GM23338 (cell line): Measurements from ENCODE around the gene FRMD1. TPM values are rescaled to one million over a fixed set of nuclear protein-coding genes. Genes with fewer than 3 reads are reported as not detected.

ENCODE experiments used
- ATAC-seq: fragments of 200-7000 bp; cut with Tn5 transposase; 3 replicates; pipeline ENCODE4 v1.9.1; 2020
- DNase-seq: peaks from one replicate; pipeline ENCODE4 v3.0.0-alpha.2; 2015; ENCODE audit warnings: low spot score
- H2AFZ ChIP-seq: fragments of 200-600 bp; sonication (generic); 2 replicates; pipeline ENCODE4 v1.8.0; 2016; ENCODE audit warnings: antibody characterized with exemption, mild to moderate bottlenecking, moderate library complexity
- H3F3A ChIP-seq: fragments of 200-600 bp; sonication (generic); replicated peaks from 2 replicates; pipeline ENCODE4 v1.8.0; 2017; ENCODE audit warnings: antibody characterized with exemption, mixed run types, low read depth
- H3K27ac ChIP-seq: fragments of 200-600 bp; sonication (generic); 2 replicates; pipeline ENCODE4 v1.6.1; 2016; ENCODE audit warnings: low read depth
- H3K27me3 ChIP-seq: fragments of 200-600 bp; sonication (generic); 2 replicates; pipeline ENCODE4 v1.8.0; 2016; ENCODE audit warnings: mild to moderate bottlenecking, mixed run types, moderate library complexity; ENCODE audit not compliant: insufficient read depth
- H3K36me3 ChIP-seq: fragments of 200-600 bp; sonication (generic); 2 replicates; pipeline ENCODE4 v1.8.0; 2016; ENCODE audit warnings: mild to moderate bottlenecking; ENCODE audit not compliant: insufficient read depth
- H3K4me1 ChIP-seq: fragments of 200-600 bp; sonication (generic); 2 replicates; pipeline ENCODE4 v1.8.0; 2016; ENCODE audit warnings: mild to moderate bottlenecking, moderate library complexity; ENCODE audit not compliant: insufficient read depth
- H3K4me2 ChIP-seq: fragments of 200-600 bp; sonication (generic); 2 replicates; pipeline ENCODE4 v1.7.1; 2017; ENCODE audit warnings: mixed run types
- H3K4me3 ChIP-seq: fragments of 200-600 bp; sonication (generic); 2 replicates; pipeline ENCODE4 v1.6.1; 2016; ENCODE audit warnings: mixed run types
- H3K79me2 ChIP-seq: fragments of 200-600 bp; sonication (generic); replicated peaks from 2 replicates; pipeline ENCODE4 v1.8.0; 2017; ENCODE audit warnings: mild to moderate bottlenecking; ENCODE audit not compliant: insufficient read depth
- H3K9me2 ChIP-seq: fragments of 200-600 bp; sonication (generic); 2 replicates; pipeline ENCODE4 v1.8.0; 2017; ENCODE audit not compliant: insufficient read depth
- H4K20me1 ChIP-seq: fragments of 200-600 bp; sonication (generic); replicated peaks from 2 replicates; pipeline ENCODE4 v1.8.0; 2017; ENCODE audit warnings: mild to moderate bottlenecking; ENCODE audit not compliant: insufficient read depth
- H3K27ac Mint-ChIP-seq: 2 replicates; pipeline ENCODE4 v1.8.0; 2020; ENCODE audit warnings: inconsistent platforms, mild to moderate bottlenecking, moderate library complexity, mixed read lengths
- H3K27me3 Mint-ChIP-seq: 3 replicates; pipeline ENCODE4 v1.8.0; 2022; ENCODE audit warnings: low read depth, mild to moderate bottlenecking, moderate library complexity, mixed read lengths, inconsistent platforms; ENCODE audit not compliant: insufficient read depth, poor library complexity
- H3K36me3 Mint-ChIP-seq: 3 replicates; pipeline ENCODE4 v1.8.0; 2021; ENCODE audit warnings: low read depth, mild to moderate bottlenecking, inconsistent platforms, moderate library complexity, mixed read lengths
- H3K4me1 Mint-ChIP-seq: 3 replicates; pipeline ENCODE4 v1.8.0; 2020; ENCODE audit warnings: mild to moderate bottlenecking, inconsistent platforms, mixed read lengths
- H3K4me3 Mint-ChIP-seq: 3 replicates; pipeline ENCODE4 v1.8.0; 2021; ENCODE audit warnings: moderate library complexity, mild to moderate bottlenecking, inconsistent platforms, mixed read lengths
- H3K9me3 Mint-ChIP-seq: 3 replicates; pipeline ENCODE4 v1.8.0; 2020; ENCODE audit warnings: moderate library complexity, mild to moderate bottlenecking, inconsistent platforms, mixed read lengths
- CREB1 ChIP-seq: fragments of 250-450 bp; sonication (Bioruptor Pico); IDR thresholded peaks from 2 replicates; pipeline ENCODE4 v1.5.0; 2020; ENCODE audit warnings: low read depth, mild to moderate bottlenecking, moderate library complexity
- CTCF ChIP-seq, 2 experiments: fragments of 200-600 bp in 1 of 2; sonication (generic) in 1 of 2; conservative IDR thresholded peaks; 2 replicates each; pipeline versions ENCODE4 v1.5.1 to v1.6.1; 2016 to 2017; ENCODE audit warnings: antibody characterized with exemption in 2 of 2, low read depth in 2 of 2, mild to moderate bottlenecking in 2 of 2, moderate library complexity in 1 of 2
- ETS1 ChIP-seq: IDR thresholded peaks from 2 replicates; pipeline ENCODE4 v1.6.1; 2016; ENCODE audit warnings: antibody characterized with exemption
- EZH2 ChIP-seq: fragments of 200-600 bp; sonication (generic); IDR thresholded peaks from one replicate; pipeline ENCODE4 v1.8.0; 2017; ENCODE audit warnings: antibody characterized with exemption, mild to moderate bottlenecking, low read depth; ENCODE audit not compliant: unreplicated experiment
- EZH2phosphoT487 ChIP-seq: fragments of 200-600 bp; sonication (generic); IDR thresholded peaks from one replicate; pipeline ENCODE4 v1.8.1; 2018; ENCODE audit warnings: antibody characterized with exemption; ENCODE audit not compliant: unreplicated experiment
- JUNB ChIP-seq: IDR thresholded peaks from one replicate; pipeline ENCODE4 v1.6.1; 2016; ENCODE audit warnings: antibody characterized with exemption; ENCODE audit not compliant: unreplicated experiment
- NANOG ChIP-seq: IDR thresholded peaks from 2 replicates; pipeline ENCODE4 v1.6.1; 2016; ENCODE audit warnings: antibody characterized with exemption, borderline replicate concordance
- POLR2AphosphoS5 ChIP-seq: IDR thresholded peaks from 2 replicates; pipeline ENCODE4 v1.6.1; 2016; ENCODE audit warnings: antibody characterized with exemption, low read depth
- REST ChIP-seq: IDR thresholded peaks from one replicate; pipeline ENCODE4 v1.6.1; 2018; ENCODE audit warnings: antibody characterized with exemption; ENCODE audit not compliant: unreplicated experiment
- STAT1 ChIP-seq: IDR thresholded peaks from one replicate; pipeline ENCODE4 v1.6.1; 2016; ENCODE audit warnings: antibody characterized with exemption; ENCODE audit not compliant: unreplicated experiment
- ZNF114 ChIP-seq: fragments of 250-450 bp; sonication (Bioruptor Pico); IDR thresholded peaks from 2 replicates; pipeline ENCODE4 v1.5.0; 2020; ENCODE audit warnings: mild to moderate bottlenecking, moderate library complexity
- ZNF331 ChIP-seq: fragments of 250-450 bp; sonication (Bioruptor Pico); IDR thresholded peaks from 2 replicates; pipeline ENCODE4 v1.5.0; 2020; ENCODE audit warnings: low read depth, mild to moderate bottlenecking, moderate library complexity
- polyA plus RNA-seq: library from polyadenylated mRNA; unstranded; fragments of >200 nt; fragmentation: Nextera tagmentation; extraction: Ambion mirVana; gene quantifications from 2 replicates; pipeline ENCODE4 v1.2.1, GENCODE V29; 2016
- total RNA-seq: library from RNA; depleted of rRNA; stranded (reverse); fragments of >200 nt; shearing (Covaris generic); gene quantifications from 2 replicates; pipeline ENCODE4 v1.2.3, GENCODE V29; 2014
- TF ChIP-seq, protein P1 (sequence below): fragments of 250-450 bp; sonication (Bioruptor Pico); IDR thresholded peaks from 2 replicates; pipeline ENCODE4 v1.5.0; 2020; ENCODE audit warnings: mild to moderate bottlenecking, moderate library complexity

The FRMD1 gene
- total and polyA plus RNA-seq, 2 experiments from 2014 or later, result 1.0 to 2.0 TPM

DNA sequence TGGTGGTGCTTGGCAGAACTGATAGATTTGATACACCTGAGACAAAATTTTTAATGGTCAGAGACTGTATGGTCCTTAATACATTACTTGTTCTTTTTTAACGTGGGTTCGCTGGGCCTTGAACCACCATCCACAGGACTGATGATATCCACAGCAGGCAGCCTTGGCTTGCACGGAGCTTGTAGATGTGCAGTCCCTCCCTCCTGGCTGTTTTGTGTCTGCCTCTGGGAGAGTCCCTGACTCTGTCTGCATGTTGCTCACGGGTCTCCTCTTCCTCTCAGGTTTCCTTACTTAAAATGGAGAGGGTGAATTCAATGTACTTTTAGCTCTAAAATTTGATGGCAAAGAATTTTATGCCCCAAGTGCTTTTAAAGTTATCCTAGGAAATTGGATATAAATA, 64.0 kb downstream of the FRMD1 start:
- Histone ChIP-seq H3K36me3 (no peaks in the 10 kb centered on the region), H3K27me3 (no peaks in the 10 kb centered on the region), H4K20me1 (no peaks in the 10 kb centered on the region), H3K4me2 (no peak overlapping the region), H3K27ac (no peak overlapping the region), H3K79me2 (no peaks in the 10 kb centered on the region), H3K9me2 (no peaks in the 10 kb centered on the region), H2AFZ (no peak overlapping the region), H3K4me1 (no peaks in the 10 kb centered on the region), H3F3A (no peaks in the 10 kb centered on the region), H3K4me3 (no peak overlapping the region)
- Mint-ChIP-seq H3K4me3 (no peak overlapping the region), H3K27me3 (no peaks in the 10 kb centered on the region), H3K4me1 (peaks cover 9% of the 10 kb centered on the region; the same call in 2 of the 3 replicates), H3K9me3 (peaks cover 15% of the 10 kb centered on the region), H3K36me3 (peaks cover 7% of the 10 kb centered on the region; the same call in 1 of the 3 replicates), H3K27ac (no peak overlapping the region)
- DNase-seq (no peak), ATAC-seq (no peak)
- TF ChIP-seq NANOG (no peak), JUNB (no peak), ETS1 (no peak), REST (no peak), EZH2 (no peak), EZH2phosphoT487 (no peak), CTCF (conservative IDR thresholded peaks at IDR 0.05; ENCODE audit: low read depth in 2 of 2) (no peak), STAT1 (no peak), ZNF331 (CRISPR knock-in tag) (no peak), POLR2AphosphoS5 (no peak), CREB1 (CRISPR knock-in tag) (no peak), ZNF114 (CRISPR knock-in tag) (no peak)
- TF ChIP-seq, protein P1, sequence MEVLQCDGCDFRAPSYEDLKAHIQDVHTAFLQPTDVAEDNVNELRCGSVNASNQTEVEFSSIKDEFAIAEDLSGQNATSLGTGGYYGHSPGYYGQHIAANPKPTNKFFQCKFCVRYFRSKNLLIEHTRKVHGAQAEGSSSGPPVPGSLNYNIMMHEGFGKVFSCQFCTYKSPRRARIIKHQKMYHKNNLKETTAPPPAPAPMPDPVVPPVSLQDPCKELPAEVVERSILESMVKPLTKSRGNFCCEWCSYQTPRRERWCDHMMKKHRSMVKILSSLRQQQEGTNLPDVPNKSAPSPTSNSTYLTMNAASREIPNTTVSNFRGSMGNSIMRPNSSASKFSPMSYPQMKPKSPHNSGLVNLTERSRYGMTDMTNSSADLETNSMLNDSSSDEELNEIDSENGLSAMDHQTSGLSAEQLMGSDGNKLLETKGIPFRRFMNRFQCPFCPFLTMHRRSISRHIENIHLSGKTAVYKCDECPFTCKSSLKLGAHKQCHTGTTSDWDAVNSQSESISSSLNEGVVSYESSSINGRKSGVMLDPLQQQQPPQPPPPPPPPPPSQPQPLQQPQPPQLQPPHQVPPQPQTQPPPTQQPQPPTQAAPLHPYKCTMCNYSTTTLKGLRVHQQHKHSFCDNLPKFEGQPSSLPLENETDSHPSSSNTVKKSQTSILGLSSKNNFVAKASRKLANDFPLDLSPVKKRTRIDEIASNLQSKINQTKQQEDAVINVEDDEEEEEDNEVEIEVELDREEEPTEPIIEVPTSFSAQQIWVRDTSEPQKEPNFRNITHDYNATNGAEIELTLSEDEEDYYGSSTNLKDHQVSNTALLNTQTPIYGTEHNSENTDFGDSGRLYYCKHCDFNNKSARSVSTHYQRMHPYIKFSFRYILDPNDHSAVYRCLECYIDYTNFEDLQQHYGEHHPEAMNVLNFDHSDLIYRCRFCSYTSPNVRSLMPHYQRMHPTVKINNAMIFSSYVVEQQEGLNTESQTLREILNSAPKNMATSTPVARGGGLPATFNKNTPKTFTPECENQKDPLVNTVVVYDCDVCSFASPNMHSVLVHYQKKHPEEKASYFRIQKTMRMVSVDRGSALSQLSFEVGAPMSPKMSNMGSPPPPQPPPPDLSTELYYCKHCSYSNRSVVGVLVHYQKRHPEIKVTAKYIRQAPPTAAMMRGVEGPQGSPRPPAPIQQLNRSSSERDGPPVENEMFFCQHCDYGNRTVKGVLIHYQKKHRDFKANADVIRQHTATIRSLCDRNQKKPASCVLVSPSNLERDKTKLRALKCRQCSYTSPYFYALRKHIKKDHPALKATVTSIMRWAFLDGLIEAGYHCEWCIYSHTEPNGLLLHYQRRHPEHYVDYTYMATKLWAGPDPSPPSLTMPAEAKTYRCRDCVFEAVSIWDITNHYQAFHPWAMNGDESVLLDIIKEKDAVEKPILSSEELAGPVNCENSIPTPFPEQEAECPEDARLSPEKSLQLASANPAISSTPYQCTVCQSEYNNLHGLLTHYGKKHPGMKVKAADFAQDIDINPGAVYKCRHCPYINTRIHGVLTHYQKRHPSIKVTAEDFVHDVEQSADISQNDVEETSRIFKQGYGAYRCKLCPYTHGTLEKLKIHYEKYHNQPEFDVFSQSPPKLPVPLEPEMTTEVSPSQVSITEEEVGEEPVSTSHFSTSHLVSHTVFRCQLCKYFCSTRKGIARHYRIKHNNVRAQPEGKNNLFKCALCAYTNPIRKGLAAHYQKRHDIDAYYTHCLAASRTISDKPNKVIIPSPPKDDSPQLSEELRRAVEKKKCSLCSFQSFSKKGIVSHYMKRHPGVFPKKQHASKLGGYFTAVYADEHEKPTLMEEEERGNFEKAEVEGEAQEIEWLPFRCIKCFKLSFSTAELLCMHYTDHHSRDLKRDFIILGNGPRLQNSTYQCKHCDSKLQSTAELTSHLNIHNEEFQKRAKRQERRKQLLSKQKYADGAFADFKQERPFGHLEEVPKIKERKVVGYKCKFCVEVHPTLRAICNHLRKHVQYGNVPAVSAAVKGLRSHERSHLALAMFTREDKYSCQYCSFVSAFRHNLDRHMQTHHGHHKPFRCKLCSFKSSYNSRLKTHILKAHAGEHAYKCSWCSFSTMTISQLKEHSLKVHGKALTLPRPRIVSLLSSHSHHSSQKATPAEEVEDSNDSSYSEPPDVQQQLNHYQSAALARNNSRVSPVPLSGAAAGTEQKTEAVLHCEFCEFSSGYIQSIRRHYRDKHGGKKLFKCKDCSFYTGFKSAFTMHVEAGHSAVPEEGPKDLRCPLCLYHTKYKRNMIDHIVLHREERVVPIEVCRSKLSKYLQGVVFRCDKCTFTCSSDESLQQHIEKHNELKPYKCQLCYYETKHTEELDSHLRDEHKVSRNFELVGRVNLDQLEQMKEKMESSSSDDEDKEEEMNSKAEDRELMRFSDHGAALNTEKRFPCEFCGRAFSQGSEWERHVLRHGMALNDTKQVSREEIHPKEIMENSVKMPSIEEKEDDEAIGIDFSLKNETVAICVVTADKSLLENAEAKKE (CRISPR knock-in tag), result no peak
